ENCODE results near the gene CNTLN. TPM values are rescaled to one million over a fixed set of nuclear protein-coding genes. Genes with fewer than 3 reads are reported as not detected.
"Not testable (repeated sequence)": the region's sequence is repeated elsewhere in the genome, so short reads cannot be mapped to it uniquely, and the experiment has no call there.

Gene CNTLN
- total and polyA plus RNA-seq, 2 experiments from 2014 or later: 3.6 to 9.2 TPM

DNA sequence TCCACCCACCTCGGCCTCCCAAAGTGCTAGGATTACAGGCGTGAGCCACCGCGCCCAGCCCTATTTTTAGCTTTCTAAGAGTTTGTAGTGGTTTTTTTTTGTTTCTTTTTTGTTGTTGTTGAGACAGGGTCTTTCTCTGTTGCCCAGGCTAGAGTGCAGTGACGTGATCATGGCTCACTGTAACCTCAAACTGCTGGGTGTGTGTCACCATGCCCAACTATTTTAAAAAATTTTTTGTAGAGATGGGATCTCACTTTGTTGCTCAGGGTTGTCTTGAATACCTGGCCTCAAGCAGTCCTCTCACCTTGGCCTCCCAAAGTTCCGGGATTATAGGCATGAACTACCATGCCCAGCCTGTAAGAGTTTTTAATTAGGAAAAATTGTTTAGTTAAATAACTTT lies 298.7 kb downstream of the CNTLN start:
- 92% methylated on average over 6 of the region's 6 CpGs for WGBS (ENCODE audit: low lambda C conversion rate, missing lambda C conversion rate)
- no peak overlapping the region for H3K4me2 ChIP-seq
- TF ChIP-seq EZH2 (IDR thresholded peaks at IDR 0.05; ENCODE audit: borderline replicate concordance): no peak
- no peak for TF ChIP-seq CTCF (IDR thresholded peaks at IDR 0.05; ENCODE audit: poor library complexity)
- TF ChIP-seq EZH2phosphoT487 (IDR thresholded peaks at IDR 0.05; ENCODE audit: low read depth, severe bottlenecking, unreplicated experiment): no peak
- no peaks in the 10 kb centered on the region for H3K4me1 ChIP-seq (ENCODE audit: insufficient read depth)
- DNase-seq (ENCODE audit: low spot score): no peak
- no peaks in the 10 kb centered on the region for H4K20me1 ChIP-seq (ENCODE audit: insufficient read depth, poor library complexity, severe bottlenecking)
- no peaks in the 10 kb centered on the region for H3K36me3 ChIP-seq (replicated peaks; ENCODE audit: insufficient read depth, low read depth)
- H3K27ac ChIP-seq: no peak overlapping the region
- no peak overlapping the region for H2AFZ ChIP-seq
- H3K79me2 ChIP-seq: no peaks in the 10 kb centered on the region
- no peaks in the 10 kb centered on the region for H3K9me3 ChIP-seq (ENCODE audit: low read depth)
- H3K9me2 ChIP-seq (replicated peaks; ENCODE audit: insufficient read depth): no peaks in the 10 kb centered on the region
- H3K27me3 ChIP-seq: no peaks in the 10 kb centered on the region
- no peak overlapping the region for H3K4me3 ChIP-seq

GRCh38 chr9:17436854-17437253 lies 302.0 kb downstream of the CNTLN start:
- H4K20me1 ChIP-seq (ENCODE audit: insufficient read depth, poor library complexity, severe bottlenecking): no peaks in the 10 kb centered on the region
- H3K4me2 ChIP-seq: no peak overlapping the region
- 91% methylated on average over 7 of the region's 7 CpGs for WGBS (ENCODE audit: low lambda C conversion rate, missing lambda C conversion rate)
- H3K9me3 ChIP-seq (ENCODE audit: low read depth): no peaks in the 10 kb centered on the region
- H3K4me3 ChIP-seq: no peak overlapping the region
- no peak overlapping the region for H2AFZ ChIP-seq
- DNase-seq (ENCODE audit: low spot score): no peak
- H3K79me2 ChIP-seq: no peaks in the 10 kb centered on the region
- no peak overlapping the region for H3K27ac ChIP-seq
- no peaks in the 10 kb centered on the region for H3K4me1 ChIP-seq (ENCODE audit: insufficient read depth)
- H3K27me3 ChIP-seq: no peaks in the 10 kb centered on the region
- TF ChIP-seq EZH2phosphoT487 (IDR thresholded peaks at IDR 0.05; ENCODE audit: low read depth, severe bottlenecking, unreplicated experiment): no peak
- TF ChIP-seq CTCF (IDR thresholded peaks at IDR 0.05; ENCODE audit: poor library complexity): no peak
- TF ChIP-seq EZH2 (IDR thresholded peaks at IDR 0.05; ENCODE audit: borderline replicate concordance): no peak
- H3K9me2 ChIP-seq (replicated peaks; ENCODE audit: insufficient read depth): no peaks in the 10 kb centered on the region
- H3K36me3 ChIP-seq (replicated peaks; ENCODE audit: insufficient read depth, low read depth): no peaks in the 10 kb centered on the region

GRCh38 chr9:17437813-17438212 lies 303.0 kb downstream of the CNTLN start:
- Histone ChIP-seq H3K9me3 (ENCODE audit: low read depth) (no peaks in the 10 kb centered on the region), H3K36me3 (replicated peaks; ENCODE audit: insufficient read depth, low read depth) (no peaks in the 10 kb centered on the region), H2AFZ (no peak overlapping the region), H3K4me1 (ENCODE audit: insufficient read depth) (no peaks in the 10 kb centered on the region), H3K9me2 (replicated peaks; ENCODE audit: insufficient read depth) (no peaks in the 10 kb centered on the region), H4K20me1 (ENCODE audit: insufficient read depth, poor library complexity, severe bottlenecking) (no peaks in the 10 kb centered on the region), H3K27me3 (no peaks in the 10 kb centered on the region), H3K27ac (no peak overlapping the region), H3K79me2 (no peaks in the 10 kb centered on the region), H3K4me2 (no peak overlapping the region), H3K4me3 (no peak overlapping the region)
- no peak for DNase-seq (ENCODE audit: low spot score)
- WGBS (ENCODE audit: low lambda C conversion rate, missing lambda C conversion rate): 97% methylated on average over 2 of the region's 2 CpGs
- TF ChIP-seq CTCF (IDR thresholded peaks at IDR 0.05; ENCODE audit: poor library complexity) (no peak), EZH2 (IDR thresholded peaks at IDR 0.05; ENCODE audit: borderline replicate concordance) (no peak), EZH2phosphoT487 (IDR thresholded peaks at IDR 0.05; ENCODE audit: low read depth, severe bottlenecking, unreplicated experiment) (no peak)

- not testable (repeated sequence) for H3K4me1 ChIP-seq (ENCODE audit: insufficient read depth); H3K9me2 ChIP-seq (replicated peaks; ENCODE audit: insufficient read depth); H3K9me3 ChIP-seq (ENCODE audit: low read depth); H3K79me2 ChIP-seq; H2AFZ ChIP-seq; H3K4me2 ChIP-seq; H4K20me1 ChIP-seq (ENCODE audit: insufficient read depth, poor library complexity, severe bottlenecking); DNase-seq (ENCODE audit: low spot score); H3K27me3 ChIP-seq; H3K27ac ChIP-seq; H3K4me3 ChIP-seq; H3K36me3 ChIP-seq (replicated peaks; ENCODE audit: insufficient read depth, low read depth)
- 46% methylated on average over 3 of the region's 3 CpGs for WGBS (ENCODE audit: low lambda C conversion rate, missing lambda C conversion rate)
Measured at GRCh38 chr9:17445126-17445525, 310.3 kb downstream of the CNTLN start.

All from hepatocyte (in vitro differentiated cells).